Natural killer cell (primary cell): ENCODE results near the gene RBM44. TPM values are rescaled to one million over a fixed set of nuclear protein-coding genes. Genes with fewer than 3 reads are reported as not detected.

Source experiments
- ATAC-seq, 3 donors: fragments of 150-1000 bp in 2 of 3; fragments of 200-7000 bp in 1 of 3; cut with Tn5 transposase; 1 replicate in 1 of 3; 2 replicates in 2 of 3; pipeline ENCODE4 v1.10.0; 2021; ENCODE audit warnings: mild to moderate bottlenecking in 2 of 3, moderate library complexity in 2 of 3
- DNase-seq, 2 donors: peaks; one replicate each; pipeline versions ENCODE4 v3.0.0 to v3.0.0-alpha.2; 2013 to 2021; ENCODE audit warnings: mixed read lengths in 1 of 2
- H3K27ac ChIP-seq: one replicate; pipeline ENCODE4 v1.5.1; 2013; ENCODE audit warnings: mild to moderate bottlenecking, low read length
- H3K27me3 ChIP-seq: one replicate; pipeline ENCODE4 v1.6.1; 2013; ENCODE audit warnings: low read length; ENCODE audit not compliant: control insufficient read depth, insufficient read depth
- H3K36me3 ChIP-seq: one replicate; pipeline ENCODE4 v1.6.1; 2013; ENCODE audit warnings: low read length; ENCODE audit not compliant: control insufficient read depth, insufficient read depth
- H3K4me1 ChIP-seq: one replicate; pipeline ENCODE4 v1.6.1; 2013; ENCODE audit warnings: low read length; ENCODE audit not compliant: control insufficient read depth, insufficient read depth
- H3K4me3 ChIP-seq: one replicate; pipeline ENCODE4 v1.5.1; 2013; ENCODE audit warnings: low read length
- H3K9me3 ChIP-seq: one replicate; pipeline ENCODE4 v1.6.1; 2013; ENCODE audit warnings: low read length; ENCODE audit not compliant: control insufficient read depth, insufficient read depth
- H3K27ac Mint-ChIP-seq, 2 donors: one replicate each; pipeline ENCODE4 v1.8.0; 2022; ENCODE audit warnings: mild to moderate bottlenecking in 2 of 2, mixed read lengths in 2 of 2, moderate library complexity in 1 of 2
- H3K27me3 Mint-ChIP-seq, 2 donors: one replicate each; pipeline ENCODE4 v1.8.0; 2022; ENCODE audit warnings: low read depth in 2 of 2, mixed read lengths in 2 of 2
- H3K36me3 Mint-ChIP-seq: one replicate; pipeline ENCODE4 v1.8.0; 2022; ENCODE audit warnings: mixed read lengths
- H3K4me1 Mint-ChIP-seq, 2 donors: one replicate each; pipeline ENCODE4 v1.8.0; 2022; ENCODE audit warnings: mixed read lengths in 2 of 2
- H3K4me3 Mint-ChIP-seq: one replicate; pipeline ENCODE4 v1.8.0; 2022; ENCODE audit warnings: mild to moderate bottlenecking, moderate library complexity, mixed read lengths
- H3K9me3 Mint-ChIP-seq, 2 donors: one replicate each; pipeline ENCODE4 v1.8.0; 2022; ENCODE audit warnings: mixed read lengths in 2 of 2
- WGBS: methylation state at CpG from one replicate; pipeline ENCODE4 v1.1.7; 2013; ENCODE audit warnings: missing lambda C conversion rate; ENCODE audit not compliant: insufficient coverage; 5-methylcytosine and 5-hydroxymethylcytosine counted together
- intact Hi-C: fragments of 100-400 bp; cut with micrococcal nuclease; formaldehyde crosslinking; loops from one replicate; pipeline ENCODE4 v1.14.2; 2022
- total RNA-seq, 4 donors: library from RNA; stranded (reverse); fragments of 120-200 nt in 1 of 4; gene quantifications; one replicate each; pipeline versions ENCODE4 v1.2.3 to v1.2.4, GENCODE V29; 2013 to 2022
- TF ChIP-seq, protein P1 (sequence below): fragments of 200-600 bp; IDR thresholded peaks from one replicate; pipeline ENCODE4 v1.8.0; 2022; ENCODE audit warnings: antibody characterized with exemption

Gene RBM44
- total RNA-seq, 3 donors from 2014 or later (not counting 1 experiment from before 2014, with no cell fraction given) = 1.8 to 5.0 (median 2.9) TPM

DNA sequence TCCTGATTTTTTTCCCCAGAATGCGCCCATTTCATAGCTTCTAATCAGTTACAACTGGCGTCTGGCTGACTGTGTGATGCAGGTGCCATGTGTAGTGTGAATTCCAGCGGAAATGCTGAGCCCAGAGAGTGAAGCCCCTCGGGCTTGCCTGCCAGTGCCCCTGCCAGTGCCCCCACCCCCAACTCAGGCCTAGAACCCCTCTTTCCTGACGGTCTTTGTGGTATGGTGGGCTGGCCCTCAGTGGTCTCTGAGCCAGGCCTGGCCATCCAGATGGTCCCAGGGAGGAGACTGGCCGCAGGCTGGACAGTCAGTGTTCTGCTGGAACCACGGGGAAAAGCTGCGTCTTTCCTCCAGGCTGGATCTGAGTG lies 63.9 kb downstream of the RBM44 start:
- DNase-seq = no peak
- ATAC-seq = no peak
- intact Hi-C loops = no loop called here

DNA sequence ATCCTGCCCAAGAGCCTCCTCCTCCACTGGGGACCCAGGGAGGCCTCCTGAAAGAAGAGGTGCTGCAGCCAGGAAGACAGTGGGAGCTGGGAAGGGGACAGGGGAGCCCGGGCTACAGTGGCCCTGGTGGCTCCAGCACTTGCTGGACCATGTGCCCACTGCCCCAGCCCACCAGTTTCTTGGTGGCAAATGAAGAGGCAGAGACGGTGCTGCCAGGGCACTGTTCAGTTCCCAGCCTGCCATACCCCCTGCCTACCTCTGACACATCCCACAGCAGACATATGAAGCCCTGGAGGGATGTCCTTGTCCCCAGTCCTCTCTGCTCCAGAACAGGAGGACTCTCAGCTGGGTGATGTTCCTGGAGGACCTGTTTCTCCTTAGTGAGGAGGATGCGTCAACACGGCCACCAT lies 64.5 kb downstream of the RBM44 start:
- H3K4me3 Mint-ChIP-seq = no peak overlapping the region
- intact Hi-C loops = no loop called here
- H3K4me1 Mint-ChIP-seq = peaks cover 14 to 24% of the 10 kb centered on the region in 2 donors
- Histone ChIP-seq H3K4me1 (peaks cover 23% of the 10 kb centered on the region), H3K9me3 (no peaks in the 10 kb centered on the region), H3K36me3 (no peaks in the 10 kb centered on the region), H3K4me3 (no peak overlapping the region), H3K27me3 (no peaks in the 10 kb centered on the region), H3K27ac (no peak overlapping the region)
- DNase-seq (no peak), ATAC-seq (no peak)
- TF ChIP-seq, protein P1, sequence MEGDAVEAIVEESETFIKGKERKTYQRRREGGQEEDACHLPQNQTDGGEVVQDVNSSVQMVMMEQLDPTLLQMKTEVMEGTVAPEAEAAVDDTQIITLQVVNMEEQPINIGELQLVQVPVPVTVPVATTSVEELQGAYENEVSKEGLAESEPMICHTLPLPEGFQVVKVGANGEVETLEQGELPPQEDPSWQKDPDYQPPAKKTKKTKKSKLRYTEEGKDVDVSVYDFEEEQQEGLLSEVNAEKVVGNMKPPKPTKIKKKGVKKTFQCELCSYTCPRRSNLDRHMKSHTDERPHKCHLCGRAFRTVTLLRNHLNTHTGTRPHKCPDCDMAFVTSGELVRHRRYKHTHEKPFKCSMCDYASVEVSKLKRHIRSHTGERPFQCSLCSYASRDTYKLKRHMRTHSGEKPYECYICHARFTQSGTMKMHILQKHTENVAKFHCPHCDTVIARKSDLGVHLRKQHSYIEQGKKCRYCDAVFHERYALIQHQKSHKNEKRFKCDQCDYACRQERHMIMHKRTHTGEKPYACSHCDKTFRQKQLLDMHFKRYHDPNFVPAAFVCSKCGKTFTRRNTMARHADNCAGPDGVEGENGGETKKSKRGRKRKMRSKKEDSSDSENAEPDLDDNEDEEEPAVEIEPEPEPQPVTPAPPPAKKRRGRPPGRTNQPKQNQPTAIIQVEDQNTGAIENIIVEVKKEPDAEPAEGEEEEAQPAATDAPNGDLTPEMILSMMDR = no peak
- no peak overlapping the region for H3K27ac Mint-ChIP-seq
- peaks cover 5 to 10% of the 10 kb centered on the region in 2 donors for H3K27me3 Mint-ChIP-seq
- H3K9me3 Mint-ChIP-seq = no peaks in the 10 kb centered on the region
- no peaks in the 10 kb centered on the region for H3K36me3 Mint-ChIP-seq
- WGBS = 97% methylated on average over 4 of the region's 4 CpGs

More for the DNA sequence above, 63.9 kb downstream of the RBM44 start:
- Histone ChIP-seq H3K9me3 (no peaks in the 10 kb centered on the region), H3K4me3 (no peak overlapping the region), H3K27ac (no peak overlapping the region), H3K27me3 (no peaks in the 10 kb centered on the region), H3K36me3 (no peaks in the 10 kb centered on the region), H3K4me1 (peaks cover 24% of the 10 kb centered on the region)
- no peak overlapping the region for H3K4me3 Mint-ChIP-seq
- H3K9me3 Mint-ChIP-seq = no peaks in the 10 kb centered on the region
- H3K27me3 Mint-ChIP-seq = peaks cover 5 to 10% of the 10 kb centered on the region in 2 donors
- WGBS = 95% methylated on average over 7 of the region's 8 CpGs
- TF ChIP-seq, protein P1 = no peak
- peaks cover 14 to 25% of the 10 kb centered on the region in 2 donors for H3K4me1 Mint-ChIP-seq
- H3K36me3 Mint-ChIP-seq = no peaks in the 10 kb centered on the region
- no peak overlapping the region for H3K27ac Mint-ChIP-seq

DNA sequence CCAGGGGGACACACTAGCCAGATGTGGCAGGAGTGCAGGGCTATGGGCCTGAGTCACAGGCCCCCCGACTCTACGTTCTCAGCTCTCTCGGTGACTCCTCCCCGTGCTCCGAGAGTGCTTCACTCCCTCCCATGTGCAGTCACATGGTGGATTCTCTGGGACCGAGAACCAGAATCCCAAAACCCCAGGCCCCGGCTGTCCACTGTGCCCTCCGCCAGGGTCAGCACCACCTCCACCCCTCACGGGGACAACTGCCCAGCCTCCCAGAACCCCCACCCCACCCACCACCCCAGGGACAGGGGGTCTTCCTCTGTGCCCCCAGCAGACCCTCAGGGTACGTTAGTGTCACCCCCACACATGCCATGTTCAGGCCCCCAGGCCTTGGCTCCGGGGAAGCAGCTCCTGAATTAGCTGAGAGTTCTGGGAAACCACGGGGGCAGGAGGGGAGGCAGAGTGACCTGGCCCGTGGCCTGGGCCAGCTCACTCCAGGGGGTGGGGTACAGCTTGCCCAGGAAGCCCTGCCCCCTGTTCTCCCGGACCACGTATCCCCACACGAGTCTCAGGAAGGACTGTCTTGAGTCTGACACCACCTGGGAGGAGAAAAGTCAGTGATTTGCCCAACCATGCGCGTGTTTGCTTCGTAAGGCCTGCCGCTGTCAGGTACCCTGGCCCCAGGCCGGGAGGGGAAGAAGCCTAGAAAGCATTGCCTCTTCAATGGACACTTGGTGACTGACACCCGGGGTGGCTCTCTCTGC lies 65.3 kb downstream of the RBM44 start:
- intact Hi-C loops = no loop called here
- H3K27ac ChIP-seq = no peak overlapping the region
- H3K9me3 Mint-ChIP-seq = no peaks in the 10 kb centered on the region
- ATAC-seq (no peak), DNase-seq (no peak)
- no peaks in the 10 kb centered on the region for H3K36me3 ChIP-seq
- no peak overlapping the region for H3K4me3 ChIP-seq
- peaks cover 19% of the 10 kb centered on the region for H3K4me1 ChIP-seq
- H3K36me3 Mint-ChIP-seq = no peaks in the 10 kb centered on the region
- peaks cover 13 to 22% of the 10 kb centered on the region in 2 donors for H3K4me1 Mint-ChIP-seq
- H3K27ac Mint-ChIP-seq = no peak overlapping the region
- WGBS = 91% methylated on average over 22 of the region's 22 CpGs
- no peaks in the 10 kb centered on the region for H3K27me3 ChIP-seq
- TF ChIP-seq, protein P1 = no peak
- no peak overlapping the region for H3K4me3 Mint-ChIP-seq
- H3K27me3 Mint-ChIP-seq = peaks cover 0 to 2% of the 10 kb centered on the region in 2 donors
- H3K9me3 ChIP-seq = no peaks in the 10 kb centered on the region
